Hepatocyte (in vitro differentiated cells): ENCODE measurements around the gene CHN1. TPM values are rescaled to one million over a fixed set of nuclear protein-coding genes. Genes with fewer than 3 reads are reported as not detected.

Experiments used
- DNase-seq: peaks from one replicate; pipeline ENCODE4 v3.0.0-alpha.2; 2016; ENCODE audit warnings: low spot score
- H2AFZ ChIP-seq: fragments of 200-600 bp; sonication (generic); 2 replicates; pipeline ENCODE4 v1.6.0; 2016; ENCODE audit warnings: antibody characterized with exemption, mild to moderate bottlenecking
- H3K27ac ChIP-seq: fragments of 200-600 bp; sonication (generic); 2 replicates; pipeline ENCODE4 v1.5.1; 2016; ENCODE audit warnings: mild to moderate bottlenecking
- H3K27me3 ChIP-seq: fragments of 200-600 bp; sonication (generic); 2 replicates; pipeline ENCODE4 v1.6.1; 2016
- H3K36me3 ChIP-seq: fragments of 200-600 bp; sonication (generic); replicated peaks from 2 replicates; pipeline ENCODE4 v1.5.1; 2016; ENCODE audit warnings: low read depth; ENCODE audit not compliant: insufficient read depth
- H3K4me1 ChIP-seq: fragments of 200-600 bp; sonication (generic); 2 replicates; pipeline ENCODE4 v1.5.1; 2016; ENCODE audit warnings: mild to moderate bottlenecking, moderate library complexity; ENCODE audit not compliant: insufficient read depth
- H3K4me2 ChIP-seq: fragments of 200-600 bp; sonication (generic); 2 replicates; pipeline ENCODE4 v1.6.0; 2016
- H3K4me3 ChIP-seq: fragments of 200-600 bp; sonication (generic); 2 replicates; pipeline ENCODE4 v1.5.1; 2016; ENCODE audit warnings: mild to moderate bottlenecking
- H3K79me2 ChIP-seq: fragments of 200-600 bp; sonication (generic); 2 replicates; pipeline ENCODE4 v1.6.0; 2017; ENCODE audit warnings: mild to moderate bottlenecking
- H3K9me2 ChIP-seq: fragments of 200-600 bp; sonication (generic); replicated peaks from 2 replicates; pipeline ENCODE4 v1.6.0; 2017; ENCODE audit warnings: mild to moderate bottlenecking; ENCODE audit not compliant: insufficient read depth
- H3K9me3 ChIP-seq: fragments of 200-600 bp; sonication (generic); 2 replicates; pipeline ENCODE4 v1.5.1; 2016; ENCODE audit warnings: low read depth, mild to moderate bottlenecking
- H4K20me1 ChIP-seq: fragments of 200-600 bp; sonication (generic); 2 replicates; pipeline ENCODE4 v1.6.0; 2016; ENCODE audit warnings: mild to moderate bottlenecking; ENCODE audit not compliant: insufficient read depth, poor library complexity, severe bottlenecking
- CTCF ChIP-seq: fragments of 200-600 bp; sonication (generic); IDR thresholded peaks from 2 replicates; pipeline ENCODE4 v1.5.1; 2016; ENCODE audit warnings: antibody characterized with exemption, mild to moderate bottlenecking; ENCODE audit not compliant: poor library complexity
- EZH2 ChIP-seq: fragments of 200-600 bp; sonication (generic); IDR thresholded peaks from 2 replicates; pipeline ENCODE4 v1.6.1; 2016; ENCODE audit warnings: antibody characterized with exemption, mild to moderate bottlenecking, borderline replicate concordance
- EZH2phosphoT487 ChIP-seq: fragments of 200-600 bp; sonication (generic); IDR thresholded peaks from one replicate; pipeline ENCODE4 v1.6.1; 2018; ENCODE audit warnings: antibody characterized with exemption, mild to moderate bottlenecking, low read depth, moderate library complexity; ENCODE audit not compliant: unreplicated experiment, severe bottlenecking
- WGBS: methylation state at CpG from one replicate; pipeline ENCODE4 v1.1.6; 2016; ENCODE audit warnings: low lambda C conversion rate; ENCODE audit errors: missing lambda C conversion rate; 5-methylcytosine and 5-hydroxymethylcytosine counted together
- polyA plus RNA-seq: library from polyadenylated mRNA; unstranded; fragments of >200 nt; fragmentation: Nextera tagmentation; extraction: Ambion mirVana; gene quantifications from 2 replicates; pipeline ENCODE4 v1.2.1, GENCODE V29; 2016
- total RNA-seq: library from RNA; depleted of rRNA; stranded (reverse); fragments of >200 nt; gene quantifications from 2 replicates; pipeline ENCODE4 v1.2.3, GENCODE V29; 2014

CHN1 gene
- total and polyA plus RNA-seq, 2 experiments from 2014 or later, result 19.2 to 23.0 TPM

- Histone ChIP-seq H2AFZ (no peak overlapping the region), H3K36me3 (no peaks in the 10 kb centered on the region), H3K27me3 (no peaks in the 10 kb centered on the region), H3K9me3 (no peaks in the 10 kb centered on the region), H3K9me2 (no peaks in the 10 kb centered on the region), H3K4me1 (peaks cover 10% of the 10 kb centered on the region), H3K4me3 (no peak overlapping the region), H3K4me2 (no peak overlapping the region), H3K79me2 (no peaks in the 10 kb centered on the region), H4K20me1 (no peaks in the 10 kb centered on the region), H3K27ac (no peak overlapping the region)
- 91% methylated on average over 5 of the region's 5 CpGs for whole genome bisulfite sequencing
- TF ChIP-seq CTCF (no peak), EZH2phosphoT487 (no peak)
- no peak for DNase-seq
Observed at GRCh38 chr2:174784909-174785308, 220.3 kb downstream of the CHN1 start.

GRCh38 chr2:174784316-174784715 is 220.9 kb downstream of the CHN1 start:
- TF ChIP-seq EZH2phosphoT487 (no peak), CTCF (no peak), EZH2 (no peak)
- H3K9me2 ChIP-seq, result no peaks in the 10 kb centered on the region
- no peaks in the 10 kb centered on the region for H3K9me3 ChIP-seq
- no peaks in the 10 kb centered on the region for H3K27me3 ChIP-seq
- no peaks in the 10 kb centered on the region for H3K79me2 ChIP-seq
- H3K36me3 ChIP-seq, result no peaks in the 10 kb centered on the region
- H3K4me1 ChIP-seq, result peaks cover 10% of the 10 kb centered on the region
- H4K20me1 ChIP-seq, result no peaks in the 10 kb centered on the region
- H2AFZ ChIP-seq, result no peak overlapping the region
- DNase-seq, result no peak
- 91% methylated on average over 7 of the region's 7 CpGs for WGBS
- H3K4me2 ChIP-seq, result no peak overlapping the region
- H3K27ac ChIP-seq, result no peak overlapping the region
- no peak overlapping the region for H3K4me3 ChIP-seq

- H3K27me3 ChIP-seq, result no peaks in the 10 kb centered on the region
- WGBS, result 73% methylated on average over 11 of the region's 11 CpGs
Observed at GRCh38 chr2:174781996-174782395, 223.2 kb downstream of the CHN1 start.

More at GRCh38 chr2:174781996-174782395, 223.2 kb downstream of the CHN1 start:
- Histone ChIP-seq H4K20me1 (no peaks in the 10 kb centered on the region), H3K9me3 (no peaks in the 10 kb centered on the region), H3K36me3 (no peaks in the 10 kb centered on the region), H3K27ac (no peak overlapping the region), H3K79me2 (no peaks in the 10 kb centered on the region), H3K9me2 (no peaks in the 10 kb centered on the region), H3K4me3 (no peak overlapping the region), H2AFZ (no peak overlapping the region), H3K4me1 (peaks cover 18% of the 10 kb centered on the region), H3K4me2 (no peak overlapping the region)
- TF ChIP-seq EZH2phosphoT487 (no peak), CTCF (no peak), EZH2 (no peak)
- DNase-seq, result no peak
